HEK293 (cell line): Measurements from ENCODE around the gene MRPL18.
A peak's percentile ranks its signal among the peaks of the same experiment; 100 is the strongest.

Source experiments
- CTCF ChIA-PET: fragments of 350-600 bp; formaldehyde crosslinking; extraction: SDS; loops from one replicate; lab custom pipeline; 2021; ENCODE audit warnings: antibody characterized with exemption; lab: Yijun Ruan, JAX
- POLR2A ChIA-PET: fragments of 300-600 bp; formaldehyde crosslinking; extraction: SDS; loops from one replicate; lab custom pipeline; 2020; ENCODE audit warnings: antibody characterized with exemption, inconsistent platforms; lab: Yijun Ruan, JAX
- H3K27ac ChIP-seq: fragments of 200-500 bp; sonication (Bioruptor generic); 2 replicates; pipeline ENCODE4 v1.5.1; 2014; ENCODE audit warnings: low read depth, low read length, control low read depth, inconsistent platforms; ENCODE audit errors: extremely low read depth
- H3K36me3 ChIP-seq, 2 experiments: fragments of 200-500 bp in 1 of 2; sonication (Bioruptor generic) in 1 of 2; 1 replicate in 1 of 2; 2 replicates in 1 of 2; pipeline ENCODE4 v1.5.1; 2014 to 2017; ENCODE audit warnings: inconsistent platforms in 2 of 2, low read length in 2 of 2; ENCODE audit not compliant: control insufficient read depth in 2 of 2, insufficient read depth in 1 of 2
- H3K4me1 ChIP-seq: fragments of 200-500 bp; sonication (Bioruptor generic); 2 replicates; pipeline ENCODE4 v1.5.1; 2014; ENCODE audit warnings: mild to moderate bottlenecking, low read length, inconsistent platforms; ENCODE audit not compliant: control insufficient read depth, insufficient read depth
- H3K4me3 ChIP-seq: 2 replicates; pipeline ENCODE4 v1.5.1; 2011; ENCODE audit warnings: low read depth, mild to moderate bottlenecking, control low read depth, low read length, moderate library complexity
- H3K9me3 ChIP-seq: fragments of 200-500 bp; sonication (Bioruptor generic); 2 replicates; pipeline ENCODE4 v1.5.1; 2014; ENCODE audit warnings: low read depth, low read length, inconsistent platforms; ENCODE audit not compliant: control insufficient read depth, insufficient read depth
- KLF1 ChIP-seq: fragments of 450-650 bp; formaldehyde crosslinking; IDR thresholded peaks from 2 replicates; pipeline ENCODE4 v1.5.1; 2016; ENCODE audit warnings: missing biosample characterization, missing genetic modification characterization
- KLF10 ChIP-seq: fragments of 450-650 bp; IDR thresholded peaks from 2 replicates; pipeline ENCODE4 v1.5.1; 2018; ENCODE audit warnings: missing biosample characterization, mild to moderate bottlenecking, missing genetic modification characterization
- SALL2 ChIP-seq: fragments of 450-650 bp; formaldehyde crosslinking; IDR thresholded peaks from 2 replicates; pipeline ENCODE4 v1.5.0; 2017; ENCODE audit warnings: missing biosample characterization, mild to moderate bottlenecking, missing genetic modification characterization, borderline replicate concordance
- SCRT2 ChIP-seq: fragments of 450-650 bp; formaldehyde crosslinking; IDR thresholded peaks from 2 replicates; pipeline ENCODE4 v1.5.1; 2016; ENCODE audit warnings: missing biosample characterization, missing genetic modification characterization
- SP7 ChIP-seq: fragments of 450-650 bp; formaldehyde crosslinking; IDR thresholded peaks from 2 replicates; pipeline ENCODE4 v1.5.1; 2016; ENCODE audit warnings: missing biosample characterization, missing genetic modification characterization
- TRIM28 ChIP-seq: IDR thresholded peaks from 2 replicates; pipeline ENCODE4 v1.6.1; 2011; ENCODE audit warnings: low read length, control low read depth, borderline replicate concordance
- YY2 ChIP-seq: fragments of 450-650 bp; formaldehyde crosslinking; IDR thresholded peaks from 2 replicates; pipeline ENCODE4 v1.5.1; 2016; ENCODE audit warnings: missing biosample characterization, missing genetic modification characterization
- ZBTB20 ChIP-seq: fragments of 450-650 bp; formaldehyde crosslinking; IDR thresholded peaks from 2 replicates; pipeline ENCODE4 v1.5.1; 2016; ENCODE audit warnings: missing biosample characterization, missing genetic modification characterization
- ZNF10 ChIP-seq: fragments of 450-650 bp; formaldehyde crosslinking; IDR thresholded peaks from 2 replicates; pipeline ENCODE4 v1.5.1; 2017; ENCODE audit warnings: missing biosample characterization, missing genetic modification characterization
- ZNF274 ChIP-seq, 2 experiments: fragments of 200-500 bp in 1 of 2; fragments of 450-650 bp in 1 of 2; sonication (Bioruptor generic) in 1 of 2; formaldehyde crosslinking in 1 of 2; IDR thresholded peaks; 2 replicates each; pipeline versions ENCODE4 v1.5.1 to v1.6.1; 2014 to 2016; ENCODE audit warnings: borderline replicate concordance in 1 of 2, inconsistent platforms in 1 of 2, low read length in 1 of 2, missing biosample characterization in 1 of 2, missing genetic modification characterization in 1 of 2
- ZNF501 ChIP-seq: fragments of 450-650 bp; formaldehyde crosslinking; IDR thresholded peaks from 2 replicates; pipeline ENCODE4 v1.5.1; 2016; ENCODE audit warnings: missing biosample characterization, missing genetic modification characterization
- ZNF610 ChIP-seq: fragments of 450-650 bp; formaldehyde crosslinking; IDR thresholded peaks from 2 replicates; pipeline ENCODE4 v1.5.1; 2016; ENCODE audit warnings: missing biosample characterization, missing genetic modification characterization, borderline replicate concordance
- ZSCAN16 ChIP-seq: fragments of 450-650 bp; formaldehyde crosslinking; IDR thresholded peaks from 2 replicates; pipeline ENCODE4 v1.5.1; 2016; ENCODE audit warnings: missing biosample characterization, missing genetic modification characterization
- TF ChIP-seq, protein P1 (sequence below): fragments of 450-650 bp; formaldehyde crosslinking; IDR thresholded peaks from 2 replicates; pipeline ENCODE4 v1.5.1; 2016; ENCODE audit warnings: missing biosample characterization, missing genetic modification characterization
- TF ChIP-seq, protein P2 (sequence below): fragments of 450-650 bp; formaldehyde crosslinking; IDR thresholded peaks from 2 replicates; pipeline ENCODE4 v1.5.1; 2017; ENCODE audit warnings: missing biosample characterization, missing genetic modification characterization
- TF ChIP-seq, protein P3 (sequence below): fragments of 450-650 bp; formaldehyde crosslinking; IDR thresholded peaks from 2 replicates; pipeline ENCODE4 v1.5.1; 2017; ENCODE audit warnings: missing biosample characterization, mild to moderate bottlenecking, missing genetic modification characterization, moderate library complexity
- TF ChIP-seq, protein P4 (sequence below): IDR thresholded peaks from 2 replicates; pipeline ENCODE4 v1.6.1; 2011; ENCODE audit warnings: mild to moderate bottlenecking, low read depth, low read length, borderline replicate concordance

The MRPL18 gene

DNA sequence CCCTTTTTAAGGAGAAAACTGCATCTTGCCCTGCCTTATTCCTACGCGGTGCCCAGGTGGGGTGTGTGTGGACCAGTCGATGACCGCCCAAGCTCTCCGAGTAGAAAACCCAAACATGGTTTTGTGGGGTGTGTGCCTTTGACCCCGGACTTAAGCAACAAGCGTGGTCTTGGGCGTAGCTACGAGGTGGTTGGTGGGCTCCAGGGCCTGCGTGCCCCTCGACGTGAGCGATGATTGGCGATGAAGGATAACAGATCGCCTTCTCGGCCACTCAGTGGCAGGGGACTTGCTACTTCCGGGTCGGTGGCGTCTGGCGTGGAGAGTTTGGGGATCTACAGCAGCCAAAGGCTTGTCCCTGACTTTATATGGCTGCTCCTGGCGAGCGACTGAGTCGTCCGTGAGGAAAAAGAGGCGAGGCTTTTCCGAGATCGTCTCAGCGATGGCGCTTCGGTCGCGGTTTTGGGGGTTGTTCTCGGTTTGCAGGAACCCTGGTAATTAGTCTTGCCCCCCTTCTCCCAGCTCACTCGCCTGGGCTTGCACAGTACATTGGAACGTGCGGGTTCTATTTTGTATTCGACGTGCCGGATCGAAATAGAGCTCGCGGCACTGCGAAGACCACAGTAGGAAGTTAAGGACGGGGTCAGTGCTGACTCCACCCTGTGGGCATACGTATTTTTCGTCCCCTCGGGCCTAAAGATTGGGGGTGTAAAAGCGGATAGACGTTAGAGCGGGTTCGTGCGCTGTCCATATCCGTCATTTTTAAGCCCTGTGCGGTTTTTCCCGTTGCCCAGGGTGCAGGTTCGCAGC lies at the start of gene MRPL18 (continued):
- no peak for TF ChIP-seq ZNF274 (IDR thresholded peaks at IDR 0.05; ENCODE audit: low read length)
- no peak for TF ChIP-seq ZNF274 (tag by site-specific recombination; IDR thresholded peaks at IDR 0.05; ENCODE audit: borderline replicate concordance)
- no peak; the same call in 1 of the 2 replicates for TF ChIP-seq SP7 (tag by site-specific recombination)
- TF ChIP-seq KLF10 (tag by site-specific recombination): peak; percentile 63; the same call in 1 of the 2 replicates
- TF ChIP-seq, protein P1, sequence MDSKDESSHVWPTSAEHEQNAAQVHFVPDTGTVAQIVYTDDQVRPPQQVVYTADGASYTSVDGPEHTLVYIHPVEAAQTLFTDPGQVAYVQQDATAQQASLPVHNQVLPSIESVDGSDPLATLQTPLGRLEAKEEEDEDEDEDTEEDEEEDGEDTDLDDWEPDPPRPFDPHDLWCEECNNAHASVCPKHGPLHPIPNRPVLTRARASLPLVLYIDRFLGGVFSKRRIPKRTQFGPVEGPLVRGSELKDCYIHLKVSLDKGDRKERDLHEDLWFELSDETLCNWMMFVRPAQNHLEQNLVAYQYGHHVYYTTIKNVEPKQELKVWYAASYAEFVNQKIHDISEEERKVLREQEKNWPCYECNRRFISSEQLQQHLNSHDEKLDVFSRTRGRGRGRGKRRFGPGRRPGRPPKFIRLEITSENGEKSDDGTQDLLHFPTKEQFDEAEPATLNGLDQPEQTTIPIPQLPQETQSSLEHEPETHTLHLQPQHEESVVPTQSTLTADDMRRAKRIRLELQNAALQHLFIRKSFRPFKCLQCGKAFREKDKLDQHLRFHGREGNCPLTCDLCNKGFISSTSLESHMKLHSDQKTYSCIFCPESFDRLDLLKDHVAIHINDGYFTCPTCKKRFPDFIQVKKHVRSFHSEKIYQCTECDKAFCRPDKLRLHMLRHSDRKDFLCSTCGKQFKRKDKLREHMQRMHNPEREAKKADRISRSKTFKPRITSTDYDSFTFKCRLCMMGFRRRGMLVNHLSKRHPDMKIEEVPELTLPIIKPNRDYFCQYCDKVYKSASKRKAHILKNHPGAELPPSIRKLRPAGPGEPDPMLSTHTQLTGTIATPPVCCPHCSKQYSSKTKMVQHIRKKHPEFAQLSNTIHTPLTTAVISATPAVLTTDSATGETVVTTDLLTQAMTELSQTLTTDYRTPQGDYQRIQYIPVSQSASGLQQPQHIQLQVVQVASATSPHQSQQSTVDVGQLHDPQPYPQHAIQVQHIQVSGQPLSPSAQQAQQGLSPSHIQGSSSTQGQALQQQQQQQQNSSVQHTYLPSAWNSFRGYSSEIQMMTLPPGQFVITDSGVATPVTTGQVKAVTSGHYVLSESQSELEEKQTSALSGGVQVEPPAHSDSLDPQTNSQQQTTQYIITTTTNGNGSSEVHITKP (tag by site-specific recombination): 0 out of 2 replicates have a peak, but pooled peaks have one; percentile 17
- no peak for TF ChIP-seq SCRT2 (tag by site-specific recombination)
- peak; percentile 20; the same call in 1 of the 2 replicates for TF ChIP-seq ZNF501 (tag by site-specific recombination)
- TF ChIP-seq, protein P2, sequence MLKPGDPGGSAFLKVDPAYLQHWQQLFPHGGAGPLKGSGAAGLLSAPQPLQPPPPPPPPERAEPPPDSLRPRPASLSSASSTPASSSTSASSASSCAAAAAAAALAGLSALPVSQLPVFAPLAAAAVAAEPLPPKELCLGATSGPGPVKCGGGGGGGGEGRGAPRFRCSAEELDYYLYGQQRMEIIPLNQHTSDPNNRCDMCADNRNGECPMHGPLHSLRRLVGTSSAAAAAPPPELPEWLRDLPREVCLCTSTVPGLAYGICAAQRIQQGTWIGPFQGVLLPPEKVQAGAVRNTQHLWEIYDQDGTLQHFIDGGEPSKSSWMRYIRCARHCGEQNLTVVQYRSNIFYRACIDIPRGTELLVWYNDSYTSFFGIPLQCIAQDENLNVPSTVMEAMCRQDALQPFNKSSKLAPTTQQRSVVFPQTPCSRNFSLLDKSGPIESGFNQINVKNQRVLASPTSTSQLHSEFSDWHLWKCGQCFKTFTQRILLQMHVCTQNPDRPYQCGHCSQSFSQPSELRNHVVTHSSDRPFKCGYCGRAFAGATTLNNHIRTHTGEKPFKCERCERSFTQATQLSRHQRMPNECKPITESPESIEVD (tag by site-specific recombination): no peak
- TF ChIP-seq ZBTB20: peak; percentile 76

DNA sequence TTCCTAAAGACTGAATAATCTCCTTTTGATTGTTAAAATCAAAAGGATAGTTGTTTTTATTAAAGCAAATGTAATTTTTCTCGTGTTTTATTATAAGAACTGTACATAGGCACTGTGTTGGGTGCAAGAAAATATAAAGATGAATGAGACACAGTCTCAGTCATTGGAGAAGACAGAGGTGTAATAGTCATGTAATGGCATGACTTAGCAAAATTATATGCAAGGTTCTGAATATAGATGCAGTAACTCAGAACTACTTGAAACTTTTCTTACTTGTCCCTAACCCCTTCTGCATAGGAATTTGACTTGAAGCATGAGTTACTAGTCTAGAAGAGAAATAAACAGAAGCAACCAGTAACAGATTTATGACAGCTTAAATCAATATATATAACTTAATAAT lies 48.1 kb upstream of the MRPL18 start:
- ChIA-PET CTCF (interaction anchor here (1.8 kb wide), 1 partner anchor 50 kb away, joined by 7 read pairs; no protein-coding TSS in a partner anchor), POLR2A (interaction anchor here (1.3 kb wide), 1 partner anchor 19 kb away, joined by 5 read pairs; the partner anchor contains the start of gene ACAT2)
- H3K4me1 ChIP-seq: peaks cover 5% of the 10 kb centered on the region; the same call in 1 of the 2 replicates
- H3K4me3 ChIP-seq: no peak overlapping the region
- no peaks in the 10 kb centered on the region for H3K9me3 ChIP-seq
- H3K27ac ChIP-seq: no peak overlapping the region
- TF ChIP-seq ZNF610 (tag by site-specific recombination): no peak
- TF ChIP-seq KLF1 (tag by site-specific recombination): no peak
- no peak for TF ChIP-seq ZNF10 (tag by site-specific recombination)
- TF ChIP-seq, protein P3, sequence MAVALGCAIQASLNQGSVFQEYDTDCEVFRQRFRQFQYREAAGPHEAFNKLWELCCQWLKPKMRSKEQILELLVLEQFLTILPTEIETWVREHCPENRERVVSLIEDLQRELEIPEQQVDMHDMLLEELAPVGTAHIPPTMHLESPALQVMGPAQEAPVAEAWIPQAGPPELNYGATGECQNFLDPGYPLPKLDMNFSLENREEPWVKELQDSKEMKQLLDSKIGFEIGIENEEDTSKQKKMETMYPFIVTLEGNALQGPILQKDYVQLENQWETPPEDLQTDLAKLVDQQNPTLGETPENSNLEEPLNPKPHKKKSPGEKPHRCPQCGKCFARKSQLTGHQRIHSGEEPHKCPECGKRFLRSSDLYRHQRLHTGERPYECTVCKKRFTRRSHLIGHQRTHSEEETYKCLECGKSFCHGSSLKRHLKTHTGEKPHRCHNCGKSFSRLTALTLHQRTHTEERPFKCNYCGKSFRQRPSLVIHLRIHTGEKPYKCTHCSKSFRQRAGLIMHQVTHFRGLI (tag by site-specific recombination): no peak
- TF ChIP-seq SALL2 (tag by site-specific recombination): no peak
- TF ChIP-seq YY2 (tag by site-specific recombination): no peak
- no peak for TF ChIP-seq ZSCAN16
- TF ChIP-seq TRIM28: no peak
- TF ChIP-seq, protein P4, sequence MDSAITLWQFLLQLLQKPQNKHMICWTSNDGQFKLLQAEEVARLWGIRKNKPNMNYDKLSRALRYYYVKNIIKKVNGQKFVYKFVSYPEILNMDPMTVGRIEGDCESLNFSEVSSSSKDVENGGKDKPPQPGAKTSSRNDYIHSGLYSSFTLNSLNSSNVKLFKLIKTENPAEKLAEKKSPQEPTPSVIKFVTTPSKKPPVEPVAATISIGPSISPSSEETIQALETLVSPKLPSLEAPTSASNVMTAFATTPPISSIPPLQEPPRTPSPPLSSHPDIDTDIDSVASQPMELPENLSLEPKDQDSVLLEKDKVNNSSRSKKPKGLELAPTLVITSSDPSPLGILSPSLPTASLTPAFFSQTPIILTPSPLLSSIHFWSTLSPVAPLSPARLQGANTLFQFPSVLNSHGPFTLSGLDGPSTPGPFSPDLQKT: no peak
- H3K36me3 ChIP-seq: peaks cover 55 to 97% of the 10 kb centered on the region in 2 experiments
